Left kidney (tissue), 2 donors: ENCODE measurements around the gene ELF3. TPM values are rescaled to one million over a fixed set of nuclear protein-coding genes. Genes with fewer than 3 reads are reported as not detected.
A peak's percentile ranks its signal among the peaks of the same experiment; 100 is the strongest.
"Not testable (repeated sequence)": the region's sequence is repeated elsewhere in the genome, so short reads cannot be mapped to it uniquely, and the experiment has no call there.

Experiments used
- DNase-seq: peaks from one replicate; pipeline ENCODE4 v3.0.0-alpha.2; 2013
- polyA plus RNA-seq: library from polyadenylated mRNA; unstranded; fragments of 120-200 nt; gene quantifications from one replicate; pipeline ENCODE4 v1.2.1, GENCODE V29; 2013; ENCODE audit not compliant: insufficient read length

ELF3 gene
- polyA plus RNA-seq, 1 donor = 60.0 TPM

- no peak for DNase-seq
Measured at GRCh38 chr1:202007304-202007703, 3.1 kb upstream of the ELF3 start.

- peak; percentile 42 for DNase-seq
Measured at GRCh38 chr1:202007805-202008489, 2.4 kb upstream of the ELF3 start.

GRCh38 chr1:202009326-202010179 is 834 bp upstream of the ELF3 start:
- DNase-seq = peak; percentile 88

GRCh38 chr1:202011994-202012393 is 1.6 kb downstream of the ELF3 start:
- DNase-seq = no peak

- no peak for DNase-seq
Measured at GRCh38 chr1:202012544-202013478, 2.4 kb downstream of the ELF3 start.

GRCh38 chr1:202013603-202014002 is 3.2 kb downstream of the ELF3 start:
- DNase-seq = no peak

GRCh38 chr1:202014060-202014459 is 3.7 kb downstream of the ELF3 start:
- no peak for DNase-seq

GRCh38 chr1:202014915-202015661 is 4.7 kb downstream of the ELF3 start:
- DNase-seq = no peak

GRCh38 chr1:202015662-202015937 is 5.2 kb downstream of the ELF3 start:
- no peak for DNase-seq

- no peak for DNase-seq
Measured at GRCh38 chr1:202016022-202016810, 5.8 kb downstream of the ELF3 start.

GRCh38 chr1:202016811-202017748 is 6.7 kb downstream of the ELF3 start:
- no peak for DNase-seq

GRCh38 chr1:202017749-202018467 is 7.5 kb downstream of the ELF3 start:
- DNase-seq = peak; percentile 20

GRCh38 chr1:202018468-202019234 is 8.3 kb downstream of the ELF3 start:
- DNase-seq = no peak

- DNase-seq = not testable (repeated sequence)
Measured at GRCh38 chr1:202019235-202019558, 8.8 kb downstream of the ELF3 start.

GRCh38 chr1:202023001-202023433 is 12.6 kb downstream of the ELF3 start:
- DNase-seq = peak; percentile 55

- DNase-seq = no peak
Measured at GRCh38 chr1:202029171-202029665, 18.8 kb downstream of the ELF3 start.

GRCh38 chr1:202029727-202030126 is 19.3 kb downstream of the ELF3 start:
- DNase-seq = no peak

- no peak for DNase-seq
Measured at GRCh38 chr1:202031796-202032195, 21.4 kb downstream of the ELF3 start.
